Measurements from ENCODE around the gene DNASE1L1.

DNASE1L1 gene

DNA sequence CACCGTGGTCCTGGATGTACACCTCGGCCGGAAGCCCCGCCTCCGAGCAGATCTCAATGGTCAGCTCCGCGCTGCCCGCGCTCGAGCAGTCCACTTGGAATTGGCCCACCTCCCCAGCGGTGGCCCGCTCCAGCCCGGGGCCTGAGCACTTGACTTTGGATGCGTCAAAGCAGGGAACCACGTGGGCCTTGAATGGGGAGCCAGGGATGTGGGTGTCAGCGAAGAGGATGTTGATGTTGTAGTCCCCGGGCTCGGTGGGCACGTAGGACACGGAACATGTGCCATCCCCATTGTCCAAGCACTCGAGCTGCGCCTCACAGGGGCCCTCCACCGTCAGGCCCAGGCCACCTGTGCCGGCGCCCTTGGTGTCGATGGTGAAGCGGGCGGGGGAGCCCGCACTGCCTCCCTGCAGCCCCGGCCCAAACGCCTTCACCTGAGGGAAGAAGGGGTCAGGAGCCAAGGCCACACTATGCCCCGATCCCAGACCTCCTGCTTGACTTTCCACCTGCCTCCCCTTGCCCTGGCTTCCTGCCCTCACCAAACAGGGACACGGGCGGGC is 48.8 kb downstream of the DNASE1L1 start:
- Histone ChIP-seq H3K27ac (ENCODE audit: low read length) (no peak overlapping the region), H3K9me2 (replicated peaks; ENCODE audit: insufficient read depth, low read length) (no peaks in the 10 kb centered on the region), H3K27me3 (replicated peaks; ENCODE audit: insufficient read depth, low read length) (no peaks in the 10 kb centered on the region), H3K9ac (ENCODE audit: low read length) (no peak overlapping the region), H3F3A (ENCODE audit: insufficient read depth, low read length) (no peaks in the 10 kb centered on the region), H2AFZ (ENCODE audit: low read length) (no peak overlapping the region), H3K4me3 (ENCODE audit: low read length) (no peak overlapping the region), H4K20me1 (ENCODE audit: insufficient read depth, low read length) (no peaks in the 10 kb centered on the region), H3K36me3 (replicated peaks; ENCODE audit: insufficient read depth, low read length) (no peaks in the 10 kb centered on the region), H3K4me1 (ENCODE audit: low read length) (no peaks in the 10 kb centered on the region), H3K79me2 (ENCODE audit: low read length) (no peaks in the 10 kb centered on the region), H3K9me3 (replicated peaks; ENCODE audit: insufficient read depth, low read length) (no peaks in the 10 kb centered on the region), H3K4me2 (ENCODE audit: low read depth, low read length) (no peak overlapping the region)
- DNase-seq: no peak
- TF ChIP-seq, protein P1, sequence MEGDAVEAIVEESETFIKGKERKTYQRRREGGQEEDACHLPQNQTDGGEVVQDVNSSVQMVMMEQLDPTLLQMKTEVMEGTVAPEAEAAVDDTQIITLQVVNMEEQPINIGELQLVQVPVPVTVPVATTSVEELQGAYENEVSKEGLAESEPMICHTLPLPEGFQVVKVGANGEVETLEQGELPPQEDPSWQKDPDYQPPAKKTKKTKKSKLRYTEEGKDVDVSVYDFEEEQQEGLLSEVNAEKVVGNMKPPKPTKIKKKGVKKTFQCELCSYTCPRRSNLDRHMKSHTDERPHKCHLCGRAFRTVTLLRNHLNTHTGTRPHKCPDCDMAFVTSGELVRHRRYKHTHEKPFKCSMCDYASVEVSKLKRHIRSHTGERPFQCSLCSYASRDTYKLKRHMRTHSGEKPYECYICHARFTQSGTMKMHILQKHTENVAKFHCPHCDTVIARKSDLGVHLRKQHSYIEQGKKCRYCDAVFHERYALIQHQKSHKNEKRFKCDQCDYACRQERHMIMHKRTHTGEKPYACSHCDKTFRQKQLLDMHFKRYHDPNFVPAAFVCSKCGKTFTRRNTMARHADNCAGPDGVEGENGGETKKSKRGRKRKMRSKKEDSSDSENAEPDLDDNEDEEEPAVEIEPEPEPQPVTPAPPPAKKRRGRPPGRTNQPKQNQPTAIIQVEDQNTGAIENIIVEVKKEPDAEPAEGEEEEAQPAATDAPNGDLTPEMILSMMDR (IDR thresholded peaks at IDR 0.05; ENCODE audit: low read length): no peak
- TF ChIP-seq EZH2phosphoT487 (IDR thresholded peaks at IDR 0.05; ENCODE audit: low read length) (no peak), EZH2 (optimal IDR thresholded peaks at IDR 0.05; ENCODE audit: low read depth, low read length) (no peak)

DNA sequence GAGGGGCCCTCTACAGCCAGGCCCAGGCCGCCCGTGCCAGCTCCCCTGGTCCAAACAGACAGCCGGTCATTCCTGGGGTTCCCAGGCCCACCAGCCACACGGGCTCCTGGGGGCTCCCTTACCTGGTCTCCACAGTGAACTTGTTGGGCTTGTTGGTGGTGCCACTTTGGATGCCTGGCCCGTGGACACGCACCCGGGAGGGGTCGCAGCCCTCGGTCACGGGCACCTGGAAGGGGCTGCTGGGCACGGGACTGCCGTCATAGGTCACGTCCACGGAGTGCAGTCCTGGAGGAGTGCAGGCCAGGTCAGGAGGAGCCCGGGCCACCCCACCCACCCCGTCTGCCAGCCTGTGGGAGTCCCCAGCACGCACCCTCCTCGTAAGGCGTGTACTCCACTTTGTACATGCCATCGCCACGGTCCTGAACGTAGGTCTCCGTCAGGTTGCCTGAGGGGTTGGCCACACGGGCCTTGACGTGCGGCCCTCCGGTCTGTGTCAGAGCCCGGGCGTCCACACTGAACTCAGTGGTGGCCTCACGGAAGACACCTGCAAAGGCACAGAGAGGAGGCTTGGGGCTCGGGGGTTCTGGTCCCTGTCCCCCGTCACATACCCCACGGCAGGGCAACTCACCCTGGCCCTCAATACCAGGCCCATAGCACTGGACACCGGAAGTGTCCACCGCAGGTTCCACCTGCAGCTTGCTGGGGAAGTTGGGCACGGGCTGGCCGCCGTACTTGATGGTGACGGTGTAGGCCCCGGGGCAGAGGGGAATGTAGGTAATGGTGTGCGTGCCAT is 49.5 kb downstream of the DNASE1L1 start:
- Histone ChIP-seq H3K36me3 (replicated peaks; ENCODE audit: insufficient read depth, low read length) (no peaks in the 10 kb centered on the region), H4K20me1 (ENCODE audit: insufficient read depth, low read length) (no peaks in the 10 kb centered on the region)

DNA sequence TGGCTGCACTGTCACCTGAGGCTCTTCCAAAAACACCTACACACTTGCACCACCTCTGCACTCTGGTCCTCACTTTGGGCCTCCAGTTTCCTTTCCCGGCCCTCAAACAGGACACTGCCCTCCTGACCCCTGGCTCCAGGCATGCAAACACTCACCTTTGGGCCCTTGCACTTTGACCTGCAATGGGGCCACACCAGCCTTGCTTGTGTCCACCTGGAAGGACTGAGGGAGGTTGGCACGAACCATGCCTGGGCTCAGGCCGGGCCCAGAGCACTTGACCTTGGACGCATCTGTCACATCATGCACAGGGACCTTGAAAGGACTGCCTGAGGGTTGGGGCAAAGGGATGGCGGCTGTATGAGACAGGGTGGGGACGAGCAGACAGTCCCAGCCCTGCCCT is 50.2 kb downstream of the DNASE1L1 start:
- Histone ChIP-seq H3K9ac (ENCODE audit: low read length) (no peak overlapping the region), H3F3A (ENCODE audit: insufficient read depth, low read length) (no peaks in the 10 kb centered on the region), H3K4me1 (ENCODE audit: low read length) (no peaks in the 10 kb centered on the region), H3K9me2 (replicated peaks; ENCODE audit: insufficient read depth, low read length) (no peaks in the 10 kb centered on the region), H3K79me2 (ENCODE audit: low read length) (no peaks in the 10 kb centered on the region), H2AFZ (ENCODE audit: low read length) (no peak overlapping the region), H3K27ac (ENCODE audit: low read length) (no peak overlapping the region), H3K27me3 (replicated peaks; ENCODE audit: insufficient read depth, low read length) (no peaks in the 10 kb centered on the region), H4K20me1 (ENCODE audit: insufficient read depth, low read length) (no peaks in the 10 kb centered on the region), H3K9me3 (replicated peaks; ENCODE audit: insufficient read depth, low read length) (no peaks in the 10 kb centered on the region), H3K36me3 (replicated peaks; ENCODE audit: insufficient read depth, low read length) (no peaks in the 10 kb centered on the region), H3K4me3 (ENCODE audit: low read length) (no peak overlapping the region), H3K4me2 (ENCODE audit: low read depth, low read length) (no peak overlapping the region)
- no peak for TF ChIP-seq EZH2phosphoT487 (IDR thresholded peaks at IDR 0.05; ENCODE audit: low read length)
- TF ChIP-seq, protein P1 (IDR thresholded peaks at IDR 0.05; ENCODE audit: low read length): no peak
- no peak for TF ChIP-seq EZH2 (optimal IDR thresholded peaks at IDR 0.05; ENCODE audit: low read depth, low read length)
- DNase-seq: no peak

More for the DNA sequence above, 49.5 kb downstream of the DNASE1L1 start:
- H3K4me1 ChIP-seq (ENCODE audit: low read length): no peaks in the 10 kb centered on the region
- no peaks in the 10 kb centered on the region for H3F3A ChIP-seq (ENCODE audit: insufficient read depth, low read length)
- H3K4me3 ChIP-seq (ENCODE audit: low read length): no peak overlapping the region
- no peaks in the 10 kb centered on the region for H3K9me2 ChIP-seq (replicated peaks; ENCODE audit: insufficient read depth, low read length)
- H3K27me3 ChIP-seq (replicated peaks; ENCODE audit: insufficient read depth, low read length): no peaks in the 10 kb centered on the region
- H3K9ac ChIP-seq (ENCODE audit: low read length): no peak overlapping the region
- H3K79me2 ChIP-seq (ENCODE audit: low read length): no peaks in the 10 kb centered on the region
- no peak overlapping the region for H3K27ac ChIP-seq (ENCODE audit: low read length)
- no peaks in the 10 kb centered on the region for H3K9me3 ChIP-seq (replicated peaks; ENCODE audit: insufficient read depth, low read length)
- DNase-seq: no peak
- TF ChIP-seq EZH2phosphoT487 (IDR thresholded peaks at IDR 0.05; ENCODE audit: low read length): no peak
- no peak for TF ChIP-seq EZH2 (optimal IDR thresholded peaks at IDR 0.05; ENCODE audit: low read depth, low read length)
- no peak overlapping the region for H2AFZ ChIP-seq (ENCODE audit: low read length)
- no peak overlapping the region for H3K4me2 ChIP-seq (ENCODE audit: low read depth, low read length)

DNA sequence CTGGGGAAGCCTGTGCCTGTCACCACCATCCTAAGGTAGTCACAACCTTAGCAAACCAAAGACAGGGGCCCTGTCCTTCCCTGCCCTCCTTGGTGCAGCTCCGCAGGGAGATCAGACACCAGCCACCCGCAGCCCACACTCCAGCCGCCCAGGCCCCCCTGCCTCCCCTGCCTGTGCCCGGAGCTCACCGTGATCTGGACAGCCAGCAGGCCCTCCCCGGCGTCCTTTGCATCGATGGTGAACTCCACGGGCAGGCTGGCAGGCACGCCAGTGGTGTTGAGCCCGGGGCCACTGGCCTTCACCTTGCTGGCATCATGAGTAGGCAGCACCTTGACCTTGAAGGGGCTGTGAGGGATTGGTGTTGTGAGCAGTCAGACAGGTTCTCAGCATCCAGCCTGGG is 51.0 kb downstream of the DNASE1L1 start:
- Histone ChIP-seq H4K20me1 (ENCODE audit: insufficient read depth, low read length) (no peaks in the 10 kb centered on the region), H3K9me2 (replicated peaks; ENCODE audit: insufficient read depth, low read length) (no peaks in the 10 kb centered on the region), H3K4me2 (ENCODE audit: low read depth, low read length) (no peak overlapping the region), H3K36me3 (replicated peaks; ENCODE audit: insufficient read depth, low read length) (no peaks in the 10 kb centered on the region), H3K4me1 (ENCODE audit: low read length) (no peaks in the 10 kb centered on the region), H3K27me3 (replicated peaks; ENCODE audit: insufficient read depth, low read length) (no peaks in the 10 kb centered on the region), H3K9ac (ENCODE audit: low read length) (no peak overlapping the region), H3K9me3 (replicated peaks; ENCODE audit: insufficient read depth, low read length) (no peaks in the 10 kb centered on the region), H2AFZ (ENCODE audit: low read length) (no peak overlapping the region), H3K4me3 (ENCODE audit: low read length) (no peak overlapping the region), H3K27ac (ENCODE audit: low read length) (no peak overlapping the region), H3F3A (ENCODE audit: insufficient read depth, low read length) (no peaks in the 10 kb centered on the region), H3K79me2 (ENCODE audit: low read length) (no peaks in the 10 kb centered on the region)
- TF ChIP-seq EZH2 (optimal IDR thresholded peaks at IDR 0.05; ENCODE audit: low read depth, low read length) (no peak), EZH2phosphoT487 (IDR thresholded peaks at IDR 0.05; ENCODE audit: low read length) (no peak)
- TF ChIP-seq, protein P1 (IDR thresholded peaks at IDR 0.05; ENCODE audit: low read length): no peak
- DNase-seq: no peak

Measured in MM.1S (cell line).